K562 (cell line): Measurements from ENCODE around the gene ADD1.

Experiments
- EZH2 ChIP-seq: IDR thresholded peaks from 2 replicates; pipeline ENCODE4 v1.6.1; 2012; ENCODE audit warnings: low read depth, mild to moderate bottlenecking, inconsistent platforms, low read length, borderline replicate concordance
- FOS ChIP-seq: IDR thresholded peaks from 3 replicates; pipeline ENCODE4 v1.6.1; 2011; ENCODE audit not compliant: insufficient read length; ENCODE audit errors: extremely low read depth
- KLF1 ChIP-seq: fragments of 450-650 bp; IDR thresholded peaks from 2 replicates; pipeline ENCODE4 v1.6.1; 2016; ENCODE audit warnings: missing genetic modification characterization, missing compliant biosample characterization
- NRF1 ChIP-seq, 2 experiments: fragments of 450-650 bp; IDR thresholded peaks in 1 of 2; conservative IDR thresholded peaks in 1 of 2; 2 replicates each; pipeline ENCODE4 v1.6.1; 2014; ENCODE audit warnings: mild to moderate bottlenecking in 2 of 2
- POLR2A ChIP-seq: fragments of 450-650 bp; conservative IDR thresholded peaks from 2 replicates; pipeline ENCODE4 v1.6.1; 2016
- RBM39 ChIP-seq: fragments of 200-400 bp; formaldehyde crosslinking; optimal IDR thresholded peaks from 2 replicates; pipeline ENCODE3; 2018; ENCODE audit warnings: low read depth, low read length
- TCFL5 ChIP-seq: fragments of 250-450 bp; sonication (Bioruptor Pico); conservative IDR thresholded peaks from 2 replicates; pipeline ENCODE4 v1.6.1; 2021; ENCODE audit warnings: mild to moderate bottlenecking, moderate library complexity, matching md5 sums
- TF ChIP-seq, protein P1 (sequence below), 3 experiments: IDR thresholded peaks in 2 of 3; conservative IDR thresholded peaks in 1 of 3; 2 replicates each; pipeline ENCODE4 v1.5.1; 2011 to 2012; ENCODE audit warnings: low read length in 3 of 3, mild to moderate bottlenecking in 3 of 3, control low read depth in 2 of 3, improper control_type of control experiment in 1 of 3, inconsistent platforms in 1 of 3, low read depth in 1 of 3, mixed read lengths in 1 of 3, moderate library complexity in 1 of 3; ENCODE audit not compliant: insufficient read depth in 2 of 3
- TF ChIP-seq, protein P2 (sequence below), 2 experiments: IDR thresholded peaks; 2 replicates each; pipeline ENCODE4 v1.6.1; 2011; ENCODE audit warnings: borderline replicate concordance in 1 of 2, control low read depth in 1 of 2, low read depth in 1 of 2, low read length in 1 of 2, mild to moderate bottlenecking in 1 of 2, mixed read lengths in 1 of 2, moderate library complexity in 1 of 2; ENCODE audit not compliant: insufficient read depth in 1 of 2, insufficient read length in 1 of 2, poor library complexity in 1 of 2, severe bottlenecking in 1 of 2; ENCODE audit errors: extremely low read depth in 1 of 2

DNA sequence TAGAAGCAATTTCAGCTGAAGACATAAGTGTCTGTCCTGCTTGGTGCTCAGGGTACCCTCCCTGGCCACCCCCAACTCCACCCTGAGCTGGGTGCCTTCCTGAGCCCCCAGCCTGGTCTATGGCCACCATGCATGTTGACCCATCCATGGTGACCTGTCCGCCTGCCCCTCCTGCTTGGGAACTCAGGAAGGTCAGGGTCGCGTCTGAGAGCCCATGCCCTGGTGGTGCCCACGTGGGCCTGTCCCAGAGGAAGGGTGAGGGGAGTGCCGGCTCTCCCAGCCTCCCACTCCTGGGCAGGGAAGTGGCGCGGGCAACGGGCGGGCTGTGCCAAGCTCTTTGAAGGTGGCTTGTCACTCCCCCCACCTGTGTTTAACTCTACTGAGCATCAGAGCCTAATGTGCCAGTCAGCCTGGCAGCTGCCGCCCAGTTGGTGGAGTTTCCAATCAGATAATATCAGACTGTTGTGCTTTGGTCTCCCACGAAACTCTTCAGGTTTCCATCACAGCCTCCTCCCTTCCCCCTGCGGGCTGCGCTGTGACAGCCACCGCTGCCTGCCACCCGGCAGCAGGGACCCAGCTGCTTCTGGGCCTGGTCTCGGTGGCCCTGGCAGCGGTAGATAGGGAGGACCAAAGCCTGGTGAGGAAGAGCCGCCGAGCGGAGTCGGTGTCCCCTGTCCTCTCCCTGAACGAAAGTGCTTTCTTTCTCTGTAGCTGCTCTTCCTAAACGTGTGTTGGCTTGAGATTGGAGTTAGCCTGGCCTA is 45.9 kb upstream of the ADD1 start:
- no peak for TF ChIP-seq FOS
- TF ChIP-seq, protein P1, sequence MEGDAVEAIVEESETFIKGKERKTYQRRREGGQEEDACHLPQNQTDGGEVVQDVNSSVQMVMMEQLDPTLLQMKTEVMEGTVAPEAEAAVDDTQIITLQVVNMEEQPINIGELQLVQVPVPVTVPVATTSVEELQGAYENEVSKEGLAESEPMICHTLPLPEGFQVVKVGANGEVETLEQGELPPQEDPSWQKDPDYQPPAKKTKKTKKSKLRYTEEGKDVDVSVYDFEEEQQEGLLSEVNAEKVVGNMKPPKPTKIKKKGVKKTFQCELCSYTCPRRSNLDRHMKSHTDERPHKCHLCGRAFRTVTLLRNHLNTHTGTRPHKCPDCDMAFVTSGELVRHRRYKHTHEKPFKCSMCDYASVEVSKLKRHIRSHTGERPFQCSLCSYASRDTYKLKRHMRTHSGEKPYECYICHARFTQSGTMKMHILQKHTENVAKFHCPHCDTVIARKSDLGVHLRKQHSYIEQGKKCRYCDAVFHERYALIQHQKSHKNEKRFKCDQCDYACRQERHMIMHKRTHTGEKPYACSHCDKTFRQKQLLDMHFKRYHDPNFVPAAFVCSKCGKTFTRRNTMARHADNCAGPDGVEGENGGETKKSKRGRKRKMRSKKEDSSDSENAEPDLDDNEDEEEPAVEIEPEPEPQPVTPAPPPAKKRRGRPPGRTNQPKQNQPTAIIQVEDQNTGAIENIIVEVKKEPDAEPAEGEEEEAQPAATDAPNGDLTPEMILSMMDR (IDR thresholded peaks at IDR 0.05 in 2 of 3, conservative IDR thresholded peaks at IDR 0.05 in 1 of 3; ENCODE audit: insufficient read depth in 2 of 3, low read depth in 1 of 3, low read length in 3 of 3), result no peak
- TF ChIP-seq, protein P2, sequence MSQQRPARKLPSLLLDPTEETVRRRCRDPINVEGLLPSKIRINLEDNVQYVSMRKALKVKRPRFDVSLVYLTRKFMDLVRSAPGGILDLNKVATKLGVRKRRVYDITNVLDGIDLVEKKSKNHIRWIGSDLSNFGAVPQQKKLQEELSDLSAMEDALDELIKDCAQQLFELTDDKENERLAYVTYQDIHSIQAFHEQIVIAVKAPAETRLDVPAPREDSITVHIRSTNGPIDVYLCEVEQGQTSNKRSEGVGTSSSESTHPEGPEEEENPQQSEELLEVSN (IDR thresholded peaks at IDR 0.05; ENCODE audit: borderline replicate concordance in 1 of 2, extremely low read depth in 1 of 2, insufficient read depth in 1 of 2, insufficient read length in 1 of 2, low read depth in 1 of 2, low read length in 1 of 2, poor library complexity in 1 of 2, severe bottlenecking in 1 of 2), result no peak
- no peak for TF ChIP-seq RBM39
- no peak for TF ChIP-seq POLR2A
- TF ChIP-seq TCFL5 (CRISPR knock-in tag), result no peak
- TF ChIP-seq NRF1 (conservative IDR thresholded peaks at IDR 0.05 in 1 of 2, IDR thresholded peaks at IDR 0.05 in 1 of 2), result no peak
- TF ChIP-seq EZH2, result no peak
- TF ChIP-seq KLF1 (tag), result no peak
